Stimulated activated effector memory CD8-positive, alpha-beta T cell treated with anti-CD3 and anti-CD28 coated beads, Interleukin-12 subunit alpha, Interleukin-12 subunit beta, amount 100 ng/mL, for 72 hours (primary cell): ENCODE results near the gene ADAM12.

Source experiments
- ATAC-seq: fragments of 150-1000 bp; cut with Tn5 transposase; 2 replicates; pipeline ENCODE4 v1.10.0; 2021
- DNase-seq, 2 donors: peaks; one replicate each; pipeline ENCODE4 v3.0.0; 2021 to 2022; ENCODE audit warnings: low spot score in 2 of 2
- H3K27ac Mint-ChIP-seq: one replicate; pipeline ENCODE4 v1.8.0; 2022; ENCODE audit warnings: mild to moderate bottlenecking, mixed read lengths
- H3K36me3 Mint-ChIP-seq: one replicate; pipeline ENCODE4 v1.8.0; 2022; ENCODE audit warnings: mild to moderate bottlenecking, mixed read lengths
- H3K4me1 Mint-ChIP-seq: one replicate; pipeline ENCODE4 v1.8.0; 2022; ENCODE audit warnings: mixed read lengths
- H3K4me3 Mint-ChIP-seq: one replicate; pipeline ENCODE4 v1.8.0; 2022; ENCODE audit warnings: mild to moderate bottlenecking, mixed read lengths
- H3K9me3 Mint-ChIP-seq: one replicate; pipeline ENCODE4 v1.8.0; 2022; ENCODE audit warnings: mixed read lengths

Gene ADAM12

DNA sequence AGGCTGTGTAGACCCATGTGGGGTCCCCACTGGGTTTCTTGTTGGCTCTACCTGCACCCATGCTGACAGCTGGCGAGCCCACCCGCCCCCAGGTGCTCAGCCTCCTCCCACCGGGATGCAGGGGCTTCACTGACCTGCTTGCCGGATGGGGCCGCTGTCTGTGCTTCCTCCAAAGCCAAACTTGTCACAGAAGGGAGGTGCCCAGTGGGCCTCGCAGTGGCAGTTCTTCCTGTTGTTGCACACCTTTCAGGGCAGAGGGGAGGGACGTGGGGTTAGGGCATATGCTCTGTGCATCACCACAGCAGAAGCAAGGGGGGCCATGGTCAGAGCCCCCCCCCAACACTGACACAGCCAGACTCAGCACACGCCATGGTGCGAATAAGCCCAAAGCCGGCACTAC lies 345.4 kb downstream of the ADAM12 start:
- H3K4me1 Mint-ChIP-seq = peaks cover 22% of the 10 kb centered on the region
- peak overlapping the region; percentile 52 for H3K4me3 Mint-ChIP-seq
- DNase-seq = no peak
- H3K27ac Mint-ChIP-seq = peak overlapping the region; percentile 98
- no peak for ATAC-seq
- H3K9me3 Mint-ChIP-seq = no peaks in the 10 kb centered on the region
- peaks cover 47% of the 10 kb centered on the region for H3K36me3 Mint-ChIP-seq

DNA sequence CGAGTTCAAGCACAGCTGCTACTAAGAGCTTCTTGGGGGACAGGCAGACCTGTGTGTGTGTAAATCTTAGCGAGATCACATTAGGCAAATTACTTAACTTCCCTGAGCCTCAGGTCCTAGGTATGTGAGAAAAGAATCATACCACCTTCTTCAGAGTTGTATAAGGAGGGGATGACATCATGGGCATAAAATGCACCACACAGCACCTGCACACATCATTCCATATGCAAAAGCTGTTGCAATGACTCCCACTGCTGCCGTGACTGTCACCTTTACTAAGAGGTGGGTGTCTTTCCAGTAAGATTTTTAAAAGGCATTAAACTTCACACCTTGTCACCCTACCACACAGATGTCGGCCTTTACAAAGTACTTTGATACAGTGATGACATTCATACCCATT lies 345.9 kb downstream of the ADAM12 start:
- Mint-ChIP-seq H3K9me3 (no peaks in the 10 kb centered on the region), H3K4me3 (peak overlapping the region; percentile 52), H3K27ac (peak overlapping the region; percentile 98), H3K4me1 (peaks cover 22% of the 10 kb centered on the region), H3K36me3 (peaks cover 52% of the 10 kb centered on the region)
- DNase-seq (no peak), ATAC-seq (peak; percentile 66)

DNA sequence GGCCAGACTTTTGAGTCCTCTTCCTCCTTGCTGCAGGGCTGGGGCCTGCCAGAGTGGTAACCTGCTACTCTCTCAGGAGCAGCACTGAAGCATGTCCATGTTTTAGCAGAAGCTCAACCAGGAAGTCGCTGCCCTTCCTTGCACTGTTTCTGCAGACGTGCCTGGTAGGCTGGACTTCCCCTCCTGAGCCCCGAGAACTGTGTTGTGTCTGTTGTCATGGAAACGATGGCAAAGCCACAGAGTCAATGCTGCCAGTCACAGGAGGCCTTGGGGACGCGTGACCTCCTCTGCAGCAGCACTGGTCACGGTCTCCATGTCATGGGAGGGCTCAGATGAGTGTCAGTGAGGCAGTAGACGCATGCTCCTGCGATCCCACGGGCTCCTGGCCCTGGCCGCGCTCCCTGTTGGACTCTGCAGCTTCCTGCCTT lies 346.5 kb downstream of the ADAM12 start:
- peaks cover 22% of the 10 kb centered on the region for H3K4me1 Mint-ChIP-seq
- H3K4me3 Mint-ChIP-seq = peak overlapping the region; percentile 52
- peak overlapping the region; percentile 98 for H3K27ac Mint-ChIP-seq
- H3K36me3 Mint-ChIP-seq = peaks cover 57% of the 10 kb centered on the region
- no peaks in the 10 kb centered on the region for H3K9me3 Mint-ChIP-seq
- DNase-seq (peak; percentile 46 to 50), ATAC-seq (peak; percentile 97)

DNA sequence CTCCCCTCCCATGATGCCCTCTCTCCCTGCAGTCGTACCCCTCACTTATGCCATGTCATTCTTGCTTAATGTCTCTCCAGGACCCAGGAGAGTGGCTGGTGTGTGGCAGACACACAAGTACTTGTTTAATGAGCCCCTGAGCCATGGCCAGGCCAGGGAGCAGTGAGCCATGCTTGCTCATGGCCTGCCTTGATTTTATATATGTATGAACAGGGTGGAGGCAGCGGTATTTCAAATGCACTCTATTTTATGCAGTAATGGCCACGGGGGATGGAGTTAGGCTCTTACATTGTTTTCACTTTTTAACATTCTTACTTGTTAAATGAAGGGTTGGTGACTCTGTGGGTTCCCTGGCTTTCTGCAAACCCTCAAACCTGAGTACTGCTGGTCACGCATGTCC lies 347.2 kb downstream of the ADAM12 start:
- peaks cover 62% of the 10 kb centered on the region for H3K36me3 Mint-ChIP-seq
- H3K27ac Mint-ChIP-seq = peak overlapping the region; percentile 98
- H3K9me3 Mint-ChIP-seq = no peaks in the 10 kb centered on the region
- no peak for ATAC-seq
- no peak overlapping the region for H3K4me3 Mint-ChIP-seq
- H3K4me1 Mint-ChIP-seq = peaks cover 22% of the 10 kb centered on the region
- DNase-seq = no peak

DNA sequence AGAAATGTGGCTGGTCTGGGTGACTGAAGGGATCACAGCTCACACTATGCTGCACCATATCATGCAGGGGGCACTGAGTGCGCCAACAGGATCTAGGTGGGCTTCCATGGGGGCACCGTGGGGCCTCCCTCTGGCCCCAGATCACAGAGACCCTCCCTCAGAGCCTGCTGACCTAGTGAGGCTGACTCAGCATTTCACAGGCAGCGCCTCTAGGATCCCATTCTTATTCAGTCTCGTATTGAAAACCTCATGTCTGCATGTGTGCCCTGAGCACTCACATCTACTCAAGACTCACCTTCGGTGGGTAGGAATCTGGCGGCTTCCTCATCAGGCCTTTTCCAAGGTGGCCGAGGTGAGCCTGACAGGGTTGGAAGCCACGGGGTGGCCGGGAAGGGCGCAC lies 350.3 kb downstream of the ADAM12 start:
- ATAC-seq = no peak
- Mint-ChIP-seq H3K4me1 (peaks cover 22% of the 10 kb centered on the region), H3K27ac (no peak overlapping the region), H3K9me3 (no peaks in the 10 kb centered on the region), H3K4me3 (no peak overlapping the region), H3K36me3 (peaks cover 60% of the 10 kb centered on the region)
- no peak for DNase-seq

DNA sequence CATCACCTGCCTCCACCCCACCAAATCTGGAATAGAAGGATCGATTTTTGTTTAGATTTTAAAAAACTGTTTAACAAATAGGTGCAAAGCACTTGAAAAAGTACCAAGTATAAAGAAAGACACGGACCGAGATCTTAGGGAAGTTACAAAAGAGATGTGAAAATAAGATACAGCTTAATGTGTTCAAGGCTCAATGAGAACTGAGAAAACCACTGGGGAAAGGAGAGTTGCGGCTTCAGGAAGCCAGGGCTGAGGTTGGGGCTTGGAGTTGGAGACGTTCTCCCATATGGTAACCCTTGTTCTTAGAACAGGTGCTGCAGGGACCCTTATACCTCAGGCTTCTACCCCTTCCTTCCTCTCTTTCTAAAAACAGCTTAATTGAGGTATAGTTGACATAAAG lies 351.8 kb downstream of the ADAM12 start:
- H3K9me3 Mint-ChIP-seq = no peaks in the 10 kb centered on the region
- ATAC-seq (no peak), DNase-seq (no peak)
- H3K4me3 Mint-ChIP-seq = no peak overlapping the region
- no peak overlapping the region for H3K27ac Mint-ChIP-seq
- H3K36me3 Mint-ChIP-seq = peaks cover 48% of the 10 kb centered on the region
- peaks cover 8% of the 10 kb centered on the region for H3K4me1 Mint-ChIP-seq

DNA sequence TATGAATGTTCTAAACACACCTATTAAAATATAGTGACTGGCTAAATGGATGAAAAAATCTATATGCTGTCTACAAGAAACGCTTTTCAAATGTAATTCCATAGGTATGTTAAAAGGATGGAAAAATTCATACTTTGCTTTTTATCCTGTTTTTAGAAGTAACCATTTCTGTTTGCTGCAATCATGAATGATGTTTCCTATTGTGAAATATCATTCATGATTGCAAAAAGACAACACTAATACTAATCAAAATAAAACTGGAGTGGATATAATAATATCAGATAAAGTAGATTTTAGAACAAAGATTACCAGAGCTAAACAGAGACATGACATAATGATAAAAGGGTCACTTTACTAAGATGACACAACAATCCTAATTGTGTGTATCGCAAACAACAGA lies 353.7 kb downstream of the ADAM12 start:
- no peak for ATAC-seq
- DNase-seq = no peak
- Mint-ChIP-seq H3K4me3 (no peak overlapping the region), H3K4me1 (no peaks in the 10 kb centered on the region), H3K27ac (no peak overlapping the region), H3K9me3 (no peaks in the 10 kb centered on the region), H3K36me3 (peaks cover 49% of the 10 kb centered on the region)

DNA sequence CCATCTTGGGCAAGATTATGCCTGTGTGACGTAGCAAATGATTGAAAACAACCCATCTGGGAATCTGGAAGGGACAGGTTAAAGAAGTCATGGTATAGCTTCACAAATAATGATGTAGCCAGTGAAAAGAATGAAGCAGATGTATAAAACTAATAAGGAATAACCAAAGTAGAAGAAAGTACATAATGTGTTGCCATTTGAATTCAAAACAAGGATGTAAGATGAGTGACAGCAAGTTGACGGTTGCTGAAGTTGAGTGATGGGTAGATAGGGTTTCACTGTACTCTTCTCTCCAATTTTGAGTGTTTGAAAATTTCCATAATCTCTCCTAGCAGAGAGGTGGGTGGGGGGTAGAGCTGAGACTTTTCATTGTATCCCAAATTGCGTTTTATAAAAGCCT lies 358.3 kb downstream of the ADAM12 start:
- H3K27ac Mint-ChIP-seq = no peak overlapping the region
- ATAC-seq (no peak), DNase-seq (no peak)
- no peaks in the 10 kb centered on the region for H3K4me1 Mint-ChIP-seq
- H3K36me3 Mint-ChIP-seq = peaks cover 16% of the 10 kb centered on the region
- H3K4me3 Mint-ChIP-seq = no peak overlapping the region
- peaks cover 5% of the 10 kb centered on the region for H3K9me3 Mint-ChIP-seq

DNA sequence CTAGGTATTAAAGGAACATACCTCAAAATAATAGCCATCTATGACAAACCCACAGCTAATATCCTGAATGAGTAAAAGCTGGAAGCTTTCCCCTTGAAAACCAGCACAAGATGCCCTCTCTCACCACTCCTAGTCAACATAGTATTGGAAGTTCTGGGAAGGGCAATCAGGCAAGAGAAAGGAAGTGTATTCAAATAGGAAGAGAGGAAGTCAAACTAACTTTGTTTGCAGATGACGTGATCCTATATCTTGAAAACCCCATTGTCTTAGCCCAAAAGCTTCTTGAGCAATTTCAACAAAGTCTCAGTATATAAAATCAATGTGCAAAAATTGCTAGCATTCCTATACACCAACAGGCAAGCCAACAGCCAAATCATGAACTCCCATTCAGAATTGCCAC lies 360.6 kb downstream of the ADAM12 start:
- ATAC-seq (no peak), DNase-seq (no peak)
- H3K27ac Mint-ChIP-seq = no peak overlapping the region
- H3K9me3 Mint-ChIP-seq = peaks cover 5% of the 10 kb centered on the region
- peaks cover 16% of the 10 kb centered on the region for H3K36me3 Mint-ChIP-seq
- no peak overlapping the region for H3K4me3 Mint-ChIP-seq
- H3K4me1 Mint-ChIP-seq = no peaks in the 10 kb centered on the region

DNA sequence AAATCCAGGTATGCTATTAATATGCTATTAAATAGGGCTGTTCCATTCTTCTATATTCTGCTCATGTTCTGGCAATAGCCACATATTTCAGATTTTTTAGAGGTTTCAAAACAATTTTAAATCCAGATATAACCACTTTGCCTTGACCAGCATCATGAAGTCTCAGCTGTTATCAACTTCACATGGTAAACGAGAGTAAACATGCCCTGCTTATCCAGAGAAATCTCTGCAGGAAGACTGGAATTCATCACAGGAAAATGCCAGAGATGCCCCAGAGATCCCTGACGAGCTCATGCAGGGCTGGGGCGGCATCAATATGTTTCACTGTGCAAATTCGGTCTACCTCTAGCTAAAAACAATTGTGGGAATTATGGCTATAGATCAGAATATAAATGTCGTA lies 365.4 kb downstream of the ADAM12 start:
- H3K4me3 Mint-ChIP-seq = no peak overlapping the region
- no peak overlapping the region for H3K27ac Mint-ChIP-seq
- H3K4me1 Mint-ChIP-seq = no peaks in the 10 kb centered on the region
- ATAC-seq (no peak), DNase-seq (no peak)
- H3K9me3 Mint-ChIP-seq = no peaks in the 10 kb centered on the region
- peaks cover 6% of the 10 kb centered on the region for H3K36me3 Mint-ChIP-seq

DNA sequence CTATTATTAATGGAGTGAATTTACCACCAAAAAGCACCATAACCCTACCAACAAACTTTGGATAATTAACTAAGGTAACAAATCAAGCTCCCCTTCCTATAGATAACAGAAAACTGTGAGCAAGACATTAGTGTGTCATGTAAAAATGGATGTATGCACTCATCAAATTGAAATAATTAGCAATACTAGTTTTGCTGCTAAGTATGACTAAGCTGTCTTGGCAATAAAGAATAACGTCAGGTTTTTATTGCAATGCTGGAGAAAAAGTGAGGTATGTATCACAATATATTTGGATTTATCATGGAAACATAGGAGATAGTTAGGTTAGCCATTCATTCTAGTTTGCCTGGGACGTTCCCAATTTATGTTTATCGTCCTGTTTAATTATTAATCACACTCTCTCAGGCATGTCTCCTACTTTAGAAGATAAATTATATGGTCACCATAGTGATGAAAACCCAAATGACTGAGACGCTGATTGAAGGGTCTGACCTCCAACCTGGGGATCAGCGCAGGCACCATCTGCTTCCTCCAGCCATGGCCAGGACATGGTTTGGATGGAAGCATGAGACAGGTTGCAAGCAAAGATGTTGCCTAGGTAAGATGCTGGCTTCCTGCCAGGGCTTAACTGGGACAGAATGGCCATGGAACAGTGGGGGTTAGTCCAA lies 366.3 kb downstream of the ADAM12 start:
- peaks cover under 1% of the 10 kb centered on the region for H3K36me3 Mint-ChIP-seq
- ATAC-seq (no peak), DNase-seq (no peak)
- H3K27ac Mint-ChIP-seq = no peak overlapping the region
- H3K9me3 Mint-ChIP-seq = no peaks in the 10 kb centered on the region
- H3K4me1 Mint-ChIP-seq = no peaks in the 10 kb centered on the region
- no peak overlapping the region for H3K4me3 Mint-ChIP-seq

DNA sequence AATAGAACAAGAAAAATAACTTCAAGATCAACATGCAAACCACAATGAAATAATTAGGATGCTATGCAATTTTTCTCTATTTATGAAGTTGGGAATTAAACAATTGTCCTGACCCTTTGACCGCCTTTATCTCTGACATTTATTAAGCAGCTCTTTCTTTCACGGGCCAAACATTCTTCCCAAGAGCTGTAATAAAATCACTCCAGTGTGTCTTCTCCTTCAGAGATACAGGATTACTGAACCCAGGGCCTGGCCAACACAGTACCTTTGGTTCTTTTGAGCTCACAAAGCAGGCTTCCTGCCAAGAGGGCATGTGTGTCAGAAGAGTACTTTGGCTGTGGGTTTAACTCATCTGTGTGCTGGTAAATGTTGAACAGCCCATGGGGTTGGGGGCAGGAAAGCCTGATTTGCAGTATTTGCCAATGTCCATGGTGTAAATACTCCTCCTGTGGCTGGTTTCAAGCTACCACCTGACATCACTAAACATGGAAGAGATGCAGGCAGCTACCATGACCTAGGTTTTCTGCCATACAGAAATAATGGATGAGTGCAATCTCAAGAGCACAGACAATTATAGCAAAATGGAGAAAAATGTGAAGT lies 370.2 kb downstream of the ADAM12 start:
- Mint-ChIP-seq H3K36me3 (no peaks in the 10 kb centered on the region), H3K4me3 (no peak overlapping the region), H3K27ac (no peak overlapping the region), H3K4me1 (peaks cover 14% of the 10 kb centered on the region), H3K9me3 (no peaks in the 10 kb centered on the region)
- DNase-seq = no peak
- no peak for ATAC-seq

DNA sequence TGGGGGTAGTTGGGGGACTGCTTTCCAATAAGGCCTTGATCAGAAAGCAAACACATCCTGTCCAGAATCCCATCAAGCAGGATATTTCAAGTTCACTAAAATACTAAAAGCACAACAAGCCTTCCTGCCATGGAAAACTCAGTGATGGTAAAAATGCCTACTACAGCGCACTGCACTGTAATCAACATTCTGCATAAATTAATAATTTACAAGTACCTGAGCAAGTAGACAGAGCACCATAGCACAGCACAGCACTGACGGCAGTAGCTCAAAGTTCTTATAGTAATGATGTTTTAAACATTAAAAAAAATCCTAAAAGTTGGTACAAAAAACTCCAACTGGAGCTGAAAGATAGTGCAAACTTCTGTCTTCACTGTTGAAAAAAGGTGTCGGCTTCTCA lies 371.4 kb downstream of the ADAM12 start:
- Mint-ChIP-seq H3K9me3 (no peaks in the 10 kb centered on the region), H3K4me1 (peaks cover 19% of the 10 kb centered on the region), H3K36me3 (no peaks in the 10 kb centered on the region), H3K27ac (no peak overlapping the region), H3K4me3 (no peak overlapping the region)
- DNase-seq = no peak
- no peak for ATAC-seq

DNA sequence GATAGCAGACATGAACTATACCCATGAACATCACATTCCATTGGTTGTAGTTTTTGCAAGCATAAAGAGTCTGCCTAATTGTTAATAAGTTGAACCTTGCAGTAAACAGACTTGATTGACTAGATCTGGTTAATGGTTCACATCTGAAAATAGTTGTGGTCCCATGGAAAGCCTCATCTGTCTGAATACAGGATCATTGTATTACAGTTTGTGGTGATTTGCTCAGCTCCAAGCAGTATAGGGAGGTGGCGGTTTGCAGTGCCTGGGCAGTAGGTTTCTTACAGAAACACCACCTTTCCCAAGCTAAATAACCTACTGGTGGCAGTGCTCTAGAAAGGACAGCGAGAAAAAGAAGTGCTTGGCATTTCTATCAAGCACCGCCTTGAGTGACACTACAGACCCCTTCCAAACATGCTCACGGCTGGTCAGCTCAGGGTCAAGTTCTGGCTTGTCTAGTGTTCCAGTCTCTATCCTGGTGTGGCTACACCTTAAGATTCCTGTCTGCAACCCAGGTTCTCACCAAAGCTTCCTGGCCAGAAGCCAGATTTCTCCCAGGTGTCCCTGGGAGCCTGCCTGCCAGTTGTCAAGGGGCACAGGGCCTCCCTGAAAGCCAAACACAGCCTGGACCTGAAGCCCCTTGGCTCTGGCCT lies 372.0 kb downstream of the ADAM12 start:
- H3K4me1 Mint-ChIP-seq = peaks cover 21% of the 10 kb centered on the region
- no peak overlapping the region for H3K27ac Mint-ChIP-seq
- ATAC-seq = no peak
- no peak for DNase-seq
- no peaks in the 10 kb centered on the region for H3K36me3 Mint-ChIP-seq
- no peaks in the 10 kb centered on the region for H3K9me3 Mint-ChIP-seq
- H3K4me3 Mint-ChIP-seq = no peak overlapping the region

DNA sequence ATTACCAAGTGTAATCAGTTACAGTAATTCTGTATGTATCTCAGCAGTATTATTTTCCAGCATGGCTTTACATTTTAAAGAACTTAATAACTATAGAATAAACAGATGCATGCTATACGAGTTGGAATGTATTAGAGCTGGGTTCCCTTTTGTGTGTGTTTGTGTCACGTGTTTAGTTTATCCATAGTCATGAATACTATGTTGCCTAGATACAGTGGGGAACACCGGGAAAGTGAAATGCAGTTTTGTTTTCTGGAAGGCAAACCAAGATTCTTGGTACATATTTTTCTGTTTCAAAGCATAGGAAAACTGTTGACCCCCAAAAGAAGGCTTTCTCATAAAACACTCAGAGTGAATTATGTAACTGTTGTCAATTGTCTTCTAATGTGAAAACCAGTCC lies 372.9 kb downstream of the ADAM12 start:
- H3K27ac Mint-ChIP-seq = no peak overlapping the region
- ATAC-seq = no peak
- no peaks in the 10 kb centered on the region for H3K9me3 Mint-ChIP-seq
- no peak for DNase-seq
- H3K4me1 Mint-ChIP-seq = peaks cover 21% of the 10 kb centered on the region
- H3K4me3 Mint-ChIP-seq = no peak overlapping the region
- no peaks in the 10 kb centered on the region for H3K36me3 Mint-ChIP-seq

DNA sequence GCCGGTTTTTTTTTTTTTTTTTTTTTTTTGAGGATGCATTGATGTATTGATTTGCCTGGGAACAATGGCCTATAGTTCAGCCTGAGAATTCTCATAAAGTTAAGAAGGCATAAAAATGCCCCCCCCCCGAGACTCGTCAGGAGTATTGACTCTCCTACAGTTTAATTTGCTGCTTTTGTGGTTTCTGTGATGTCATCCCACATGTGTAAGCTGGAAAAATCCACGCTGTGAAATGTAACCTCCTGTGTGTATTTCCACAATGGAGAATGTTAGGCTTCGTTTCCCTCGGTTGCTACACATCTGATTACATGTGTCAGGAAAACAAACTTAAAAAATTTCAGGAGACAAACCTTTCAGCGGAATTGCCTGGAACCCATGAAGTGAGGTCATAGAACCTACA lies 374.0 kb downstream of the ADAM12 start:
- Mint-ChIP-seq H3K27ac (peak overlapping the region; percentile 24), H3K36me3 (no peaks in the 10 kb centered on the region), H3K4me3 (peak overlapping the region; percentile 7), H3K9me3 (no peaks in the 10 kb centered on the region), H3K4me1 (peaks cover 22% of the 10 kb centered on the region)
- ATAC-seq (no peak), DNase-seq (no peak)
